Suprapubic skin (tissue), 4 donors: ENCODE data around the gene STUM. TPM values are rescaled to one million over a fixed set of nuclear protein-coding genes. Genes with fewer than 3 reads are reported as not detected.

Experiments used
- DNase-seq, 2 donors: peaks; one replicate each; pipeline ENCODE4 v3.0.0-alpha.2; 2019; ENCODE audit warnings: low spot score in 2 of 2
- H3K27ac ChIP-seq: fragments of 200-600 bp; sonication (generic); one replicate; pipeline ENCODE4 v1.5.1; 2019
- H3K27me3 ChIP-seq: fragments of 200-600 bp; sonication (generic); one replicate; pipeline ENCODE4 v1.5.1; 2019
- H3K36me3 ChIP-seq: fragments of 200-600 bp; sonication (generic); one replicate; pipeline ENCODE4 v1.5.1; 2019
- H3K4me1 ChIP-seq: fragments of 200-600 bp; sonication (generic); one replicate; pipeline ENCODE4 v1.5.1; 2019
- H3K4me3 ChIP-seq: fragments of 200-600 bp; sonication (generic); one replicate; pipeline ENCODE4 v1.5.1; 2019; ENCODE audit warnings: mild to moderate bottlenecking
- H3K9me3 ChIP-seq: fragments of 200-600 bp; sonication (generic); one replicate; pipeline ENCODE4 v1.5.1; 2019
- EP300 ChIP-seq: sonication (generic); formaldehyde crosslinking; IDR thresholded peaks from one replicate; pipeline ENCODE4 v1.6.1; 2017; ENCODE audit warnings: antibody characterized with exemption
- POLR2A ChIP-seq, 2 donors: fragments of 450-650 bp; IDR thresholded peaks; one replicate each; pipeline ENCODE4 v1.6.1; 2017; ENCODE audit warnings: antibody characterized with exemption in 2 of 2, mild to moderate bottlenecking in 2 of 2, moderate library complexity in 2 of 2
- POLR2AphosphoS5 ChIP-seq, 3 donors: sonication (generic); formaldehyde crosslinking; IDR thresholded peaks; one replicate each; pipeline ENCODE4 v1.6.1; 2017; ENCODE audit warnings: antibody characterized with exemption in 3 of 3
- WGBS: methylation state at CpG from one replicate; pipeline ENCODE4 v1.1.5; 2018; 5-methylcytosine and 5-hydroxymethylcytosine counted together
- total RNA-seq, 4 donors: library from RNA; depleted of rRNA; stranded (reverse); fragments of >200 nt; gene quantifications; one replicate each; pipeline ENCODE4 v1.1.0, GENCODE V29; 2016
- TF ChIP-seq, protein P1 (sequence below), 2 donors: fragments of 200-600 bp in 1 of 2; fragments of 450-650 bp in 1 of 2; sonication (generic) in 1 of 2; IDR thresholded peaks; one replicate each; pipeline ENCODE4 v1.5.1; 2016 to 2019; ENCODE audit warnings: antibody characterized with exemption in 2 of 2, mild to moderate bottlenecking in 1 of 2, moderate library complexity in 1 of 2

Gene STUM
- total RNA-seq, 4 donors from 2014 or later, result 1.6 to 5.9 (median 2.0) TPM

DNA sequence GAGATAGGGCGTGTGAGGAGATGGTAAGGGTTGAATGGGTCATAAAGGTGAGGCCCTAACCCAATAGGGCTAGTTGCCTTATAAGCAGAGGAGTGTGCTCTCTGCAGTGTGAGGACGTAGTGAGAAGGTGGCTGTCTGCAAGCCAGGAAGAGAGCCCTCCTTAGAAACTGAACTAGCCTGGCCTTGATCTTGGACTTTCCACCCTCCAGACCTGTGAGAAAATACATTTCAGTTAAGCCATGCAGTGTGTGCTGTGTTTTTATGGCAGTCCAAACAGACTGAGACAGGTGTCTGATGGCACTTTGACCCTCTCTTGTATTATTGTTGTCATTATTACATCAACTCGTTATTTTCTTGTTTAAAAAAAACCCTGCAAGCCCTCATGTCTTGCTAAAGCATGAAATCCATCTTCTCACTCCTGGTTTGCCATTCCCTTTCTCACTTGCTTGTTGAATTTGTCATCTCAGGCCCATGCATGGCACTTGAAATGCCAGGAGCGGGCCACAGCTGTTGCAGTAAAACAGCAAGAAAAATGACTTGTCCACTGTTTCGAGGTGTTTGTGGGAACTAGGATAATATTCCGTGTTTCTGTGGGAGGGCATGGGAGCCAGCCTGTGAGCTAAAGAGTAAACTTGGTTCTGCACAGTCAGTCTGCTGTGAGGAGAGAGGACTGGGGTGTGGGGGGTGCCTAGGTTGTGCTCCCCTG lies 78.6 kb downstream of the STUM start:
- H3K27ac ChIP-seq, result no peak overlapping the region
- H3K4me1 ChIP-seq, result peaks cover 11% of the 10 kb centered on the region
- peak; percentile 39 to 63 for DNase-seq
- H3K4me3 ChIP-seq, result no peak overlapping the region
- H3K36me3 ChIP-seq, result peaks cover 8% of the 10 kb centered on the region
- WGBS, result 88% methylated on average over 6 of the region's 6 CpGs
- no peaks in the 10 kb centered on the region for H3K27me3 ChIP-seq
- no peaks in the 10 kb centered on the region for H3K9me3 ChIP-seq
- no peak for TF ChIP-seq POLR2A (IDR thresholded peaks at IDR 0.05)
- TF ChIP-seq POLR2AphosphoS5 (IDR thresholded peaks at IDR 0.05), result no peak
- TF ChIP-seq, protein P1, sequence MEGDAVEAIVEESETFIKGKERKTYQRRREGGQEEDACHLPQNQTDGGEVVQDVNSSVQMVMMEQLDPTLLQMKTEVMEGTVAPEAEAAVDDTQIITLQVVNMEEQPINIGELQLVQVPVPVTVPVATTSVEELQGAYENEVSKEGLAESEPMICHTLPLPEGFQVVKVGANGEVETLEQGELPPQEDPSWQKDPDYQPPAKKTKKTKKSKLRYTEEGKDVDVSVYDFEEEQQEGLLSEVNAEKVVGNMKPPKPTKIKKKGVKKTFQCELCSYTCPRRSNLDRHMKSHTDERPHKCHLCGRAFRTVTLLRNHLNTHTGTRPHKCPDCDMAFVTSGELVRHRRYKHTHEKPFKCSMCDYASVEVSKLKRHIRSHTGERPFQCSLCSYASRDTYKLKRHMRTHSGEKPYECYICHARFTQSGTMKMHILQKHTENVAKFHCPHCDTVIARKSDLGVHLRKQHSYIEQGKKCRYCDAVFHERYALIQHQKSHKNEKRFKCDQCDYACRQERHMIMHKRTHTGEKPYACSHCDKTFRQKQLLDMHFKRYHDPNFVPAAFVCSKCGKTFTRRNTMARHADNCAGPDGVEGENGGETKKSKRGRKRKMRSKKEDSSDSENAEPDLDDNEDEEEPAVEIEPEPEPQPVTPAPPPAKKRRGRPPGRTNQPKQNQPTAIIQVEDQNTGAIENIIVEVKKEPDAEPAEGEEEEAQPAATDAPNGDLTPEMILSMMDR (IDR thresholded peaks at IDR 0.05), result no peak
- TF ChIP-seq EP300, result no peak

DNA sequence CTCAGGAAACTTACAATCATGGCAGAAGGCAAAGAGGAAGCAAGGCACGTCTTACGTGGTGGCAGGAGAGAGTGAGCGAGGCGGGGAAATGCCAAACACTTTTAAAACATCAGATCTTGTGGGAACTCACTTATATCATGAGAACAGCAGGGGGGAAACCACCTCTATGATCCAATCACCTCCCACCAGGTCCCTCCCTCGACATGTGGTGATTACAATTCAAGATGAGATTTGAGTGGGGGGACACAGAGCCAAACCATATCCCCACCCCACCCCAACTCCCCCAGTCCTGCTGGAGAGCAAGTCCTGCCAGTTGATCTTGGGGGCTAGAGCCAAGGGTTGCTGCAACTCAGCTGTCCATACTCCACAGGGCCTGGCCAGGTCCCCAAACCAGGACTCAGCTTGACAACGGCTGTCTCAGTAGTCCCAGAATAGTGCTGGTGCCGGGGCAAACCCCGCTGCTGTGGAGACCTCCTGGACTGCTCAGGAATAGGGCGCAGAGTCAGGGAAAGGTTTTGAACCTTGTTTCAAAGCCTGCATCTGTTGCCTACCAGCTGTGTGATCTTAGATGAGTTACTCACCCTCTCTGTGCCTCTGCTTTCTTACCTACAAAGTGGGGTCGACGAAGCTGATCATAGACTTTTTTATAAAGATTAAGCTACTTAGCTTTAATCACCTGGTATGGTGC lies 79.5 kb downstream of the STUM start:
- Histone ChIP-seq H3K4me3 (no peak overlapping the region), H3K4me1 (peaks cover 18% of the 10 kb centered on the region), H3K36me3 (peaks cover 8% of the 10 kb centered on the region), H3K27ac (no peak overlapping the region), H3K27me3 (no peaks in the 10 kb centered on the region), H3K9me3 (no peaks in the 10 kb centered on the region)
- WGBS, result 90% methylated on average over 11 of the region's 11 CpGs
- TF ChIP-seq POLR2AphosphoS5 (IDR thresholded peaks at IDR 0.05) (no peak), EP300 (no peak), POLR2A (IDR thresholded peaks at IDR 0.05) (no peak)
- TF ChIP-seq, protein P1 (IDR thresholded peaks at IDR 0.05), result no peak
- DNase-seq, result peak; percentile 50 to 65

DNA sequence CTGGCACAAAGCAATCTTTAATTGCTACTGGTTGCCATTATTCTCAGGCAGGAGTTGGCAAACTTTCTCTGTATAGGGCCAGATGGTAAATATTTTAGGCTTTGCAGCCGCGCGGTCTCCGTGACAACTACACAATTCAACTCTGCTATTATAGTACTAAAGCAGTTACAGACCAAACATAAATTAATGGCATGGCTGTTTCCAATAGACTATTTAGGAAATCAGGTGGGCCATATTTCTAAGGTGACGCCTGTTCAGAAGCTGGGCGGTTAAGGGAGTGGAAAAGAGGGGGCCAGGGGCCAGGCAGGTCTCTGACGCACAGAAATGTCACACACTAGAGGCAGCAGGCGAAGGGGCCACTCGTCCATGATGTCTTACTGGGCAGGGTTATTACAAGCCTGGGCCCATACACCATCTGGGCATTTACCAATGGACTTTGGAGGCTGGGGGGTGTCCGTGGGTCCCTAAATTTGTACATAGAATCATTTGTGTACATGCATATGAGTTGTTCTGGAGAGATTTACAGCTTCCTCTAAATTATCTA lies 80.1 kb downstream of the STUM start:
- TF ChIP-seq EP300 (no peak), POLR2A (IDR thresholded peaks at IDR 0.05) (no peak), POLR2AphosphoS5 (IDR thresholded peaks at IDR 0.05) (no peak)
- TF ChIP-seq, protein P1 (IDR thresholded peaks at IDR 0.05), result no peak
- peaks cover 24% of the 10 kb centered on the region for H3K4me1 ChIP-seq
- WGBS, result 86% methylated on average over 10 of the region's 10 CpGs
- H3K9me3 ChIP-seq, result no peaks in the 10 kb centered on the region
- peaks cover 8% of the 10 kb centered on the region for H3K36me3 ChIP-seq
- H3K27me3 ChIP-seq, result no peaks in the 10 kb centered on the region
- no peak overlapping the region for H3K4me3 ChIP-seq
- peak; percentile 41 to 62 for DNase-seq
- H3K27ac ChIP-seq, result no peak overlapping the region

DNA sequence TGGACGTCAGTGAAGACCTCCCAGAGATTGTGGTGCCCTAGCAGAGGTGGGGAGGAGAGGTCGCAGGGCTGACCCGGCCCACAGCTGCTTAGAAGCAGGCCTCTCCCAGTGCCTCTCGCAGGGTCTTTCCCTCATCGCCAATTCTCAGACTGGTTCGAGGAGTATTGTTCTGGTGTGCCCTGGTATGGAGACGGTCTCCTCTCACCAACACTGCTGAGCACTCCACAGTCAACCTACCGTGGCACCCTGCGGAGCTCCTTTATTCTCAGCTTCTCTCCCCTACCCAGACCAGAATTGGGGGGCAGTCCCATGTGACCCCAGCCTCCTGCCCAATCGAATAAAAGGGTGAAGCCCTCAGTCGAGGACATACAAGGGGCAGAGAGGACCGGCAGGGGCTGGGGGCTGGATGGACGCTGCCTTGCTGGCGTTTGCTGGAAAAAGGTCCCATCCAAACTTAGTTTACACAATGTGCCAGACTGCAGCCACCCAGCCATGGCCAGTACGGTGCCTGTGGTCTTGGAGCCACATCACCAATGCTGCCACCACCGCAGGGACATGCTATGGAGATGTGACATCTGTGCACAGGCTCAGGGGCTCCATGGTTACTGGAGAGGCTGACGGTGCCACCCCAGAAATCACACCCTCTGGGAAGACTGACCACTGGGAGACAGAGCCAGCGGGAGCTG lies 80.8 kb downstream of the STUM start:
- peaks cover 8% of the 10 kb centered on the region for H3K36me3 ChIP-seq
- 96% methylated on average over 10 of the region's 18 CpGs for WGBS
- H3K27me3 ChIP-seq, result no peaks in the 10 kb centered on the region
- H3K4me3 ChIP-seq, result no peak overlapping the region
- DNase-seq, result peak; percentile 50 to 56
- no peaks in the 10 kb centered on the region for H3K9me3 ChIP-seq
- peaks cover 30% of the 10 kb centered on the region for H3K4me1 ChIP-seq
- TF ChIP-seq, protein P1 (IDR thresholded peaks at IDR 0.05), result no peak
- no peak for TF ChIP-seq POLR2A (IDR thresholded peaks at IDR 0.05)
- no peak for TF ChIP-seq EP300
- TF ChIP-seq POLR2AphosphoS5 (IDR thresholded peaks at IDR 0.05), result no peak
- H3K27ac ChIP-seq, result no peak overlapping the region
